ENCODE measurements around the gene NCDN. TPM values are rescaled to one million over a fixed set of nuclear protein-coding genes. Genes with fewer than 3 reads are reported as not detected.

The NCDN gene
- total RNA-seq, 1 donor from 2014 or later = 38.3 TPM

- DNase-seq (ENCODE audit: extremely low spot score, unreplicated experiment) = no peak
- Mint-ChIP-seq H3K4me3 (ENCODE audit: unreplicated experiment) (no peak overlapping the region), H3K36me3 (ENCODE audit: unreplicated experiment) (peaks cover 32% of the 10 kb centered on the region), H3K9me3 (ENCODE audit: unreplicated experiment) (no peaks in the 10 kb centered on the region), H3K27me3 (ENCODE audit: unreplicated experiment) (no peaks in the 10 kb centered on the region), H3K27ac (ENCODE audit: unreplicated experiment) (peak overlapping the region; percentile 31), H3K4me1 (ENCODE audit: unreplicated experiment) (peaks cover 11% of the 10 kb centered on the region)
- no peak for TF ChIP-seq CTCF (IDR thresholded peaks at IDR 0.05)
Measured at GRCh38 chr1:35599411-35599810, 41.8 kb downstream of the NCDN start.

GRCh38 chr1:35600593-35600992 is 43.0 kb downstream of the NCDN start:
- H3K27ac Mint-ChIP-seq (ENCODE audit: unreplicated experiment) = no peak overlapping the region
- peaks cover 39% of the 10 kb centered on the region for H3K36me3 Mint-ChIP-seq (ENCODE audit: unreplicated experiment)
- H3K9me3 Mint-ChIP-seq (ENCODE audit: unreplicated experiment) = no peaks in the 10 kb centered on the region
- no peak for TF ChIP-seq CTCF (IDR thresholded peaks at IDR 0.05)
- no peaks in the 10 kb centered on the region for H3K27me3 Mint-ChIP-seq (ENCODE audit: unreplicated experiment)
- no peak overlapping the region for H3K4me3 Mint-ChIP-seq (ENCODE audit: unreplicated experiment)
- DNase-seq (ENCODE audit: extremely low spot score, unreplicated experiment) = no peak
- peaks cover 17% of the 10 kb centered on the region for H3K4me1 Mint-ChIP-seq (ENCODE audit: unreplicated experiment)

GRCh38 chr1:35603468-35603867 is 45.9 kb downstream of the NCDN start:
- H3K36me3 Mint-ChIP-seq (ENCODE audit: unreplicated experiment) = peaks cover 56% of the 10 kb centered on the region
- peaks cover 25% of the 10 kb centered on the region for H3K4me1 Mint-ChIP-seq (ENCODE audit: unreplicated experiment)
- no peak overlapping the region for H3K27ac Mint-ChIP-seq (ENCODE audit: unreplicated experiment)
- H3K9me3 Mint-ChIP-seq (ENCODE audit: unreplicated experiment) = peaks cover 8% of the 10 kb centered on the region
- no peak for TF ChIP-seq CTCF (IDR thresholded peaks at IDR 0.05)
- no peaks in the 10 kb centered on the region for H3K27me3 Mint-ChIP-seq (ENCODE audit: unreplicated experiment)
- H3K4me3 Mint-ChIP-seq (ENCODE audit: unreplicated experiment) = no peak overlapping the region
- no peak for DNase-seq (ENCODE audit: extremely low spot score, unreplicated experiment)

- no peak for DNase-seq (ENCODE audit: extremely low spot score, unreplicated experiment)
- TF ChIP-seq CTCF (IDR thresholded peaks at IDR 0.05) = no peak
- H3K27me3 Mint-ChIP-seq (ENCODE audit: unreplicated experiment) = no peaks in the 10 kb centered on the region
- H3K36me3 Mint-ChIP-seq (ENCODE audit: unreplicated experiment) = peaks cover 57% of the 10 kb centered on the region
- H3K27ac Mint-ChIP-seq (ENCODE audit: unreplicated experiment) = no peak overlapping the region
- peaks cover 8% of the 10 kb centered on the region for H3K9me3 Mint-ChIP-seq (ENCODE audit: unreplicated experiment)
- H3K4me1 Mint-ChIP-seq (ENCODE audit: unreplicated experiment) = peaks cover 21% of the 10 kb centered on the region
- H3K4me3 Mint-ChIP-seq (ENCODE audit: unreplicated experiment) = no peak overlapping the region
Measured at GRCh38 chr1:35603941-35604340, 46.3 kb downstream of the NCDN start.

GRCh38 chr1:35605071-35605866 is 47.7 kb downstream of the NCDN start:
- peaks cover 8% of the 10 kb centered on the region for H3K9me3 Mint-ChIP-seq (ENCODE audit: unreplicated experiment)
- H3K36me3 Mint-ChIP-seq (ENCODE audit: unreplicated experiment) = peaks cover 57% of the 10 kb centered on the region
- peaks cover 14% of the 10 kb centered on the region for H3K4me1 Mint-ChIP-seq (ENCODE audit: unreplicated experiment)
- no peak for TF ChIP-seq CTCF (IDR thresholded peaks at IDR 0.05)
- no peak overlapping the region for H3K4me3 Mint-ChIP-seq (ENCODE audit: unreplicated experiment)
- no peak for DNase-seq (ENCODE audit: extremely low spot score, unreplicated experiment)
- H3K27ac Mint-ChIP-seq (ENCODE audit: unreplicated experiment) = peak overlapping the region; percentile 40
- H3K27me3 Mint-ChIP-seq (ENCODE audit: unreplicated experiment) = no peaks in the 10 kb centered on the region

Measured in osteocyte (in vitro differentiated cells).